ENCODE results near the gene PPL.

PPL gene

GRCh38 chr16:4918781-4919251 lies 18.1 kb downstream of the PPL start:
- H3K27me3 Mint-ChIP-seq: peaks cover 13 to 51% of the 10 kb centered on the region in 2 donors
- no peaks in the 10 kb centered on the region for H3K36me3 Mint-ChIP-seq (ENCODE audit: insufficient read depth)
- no peak overlapping the region for H3K27ac Mint-ChIP-seq
- ATAC-seq (replicated peaks): no peak
- no peaks in the 10 kb centered on the region for H3K9me3 Mint-ChIP-seq
- H3K4me3 Mint-ChIP-seq: no peak overlapping the region
- DNase-seq: no peak
- no peaks in the 10 kb centered on the region for H3K4me1 Mint-ChIP-seq (ENCODE audit: low read depth in 2 of 2)

GRCh38 chr16:4917117-4917516 lies 19.8 kb downstream of the PPL start:
- Mint-ChIP-seq H3K4me3 (no peak overlapping the region), H3K27ac (no peak overlapping the region), H3K4me1 (ENCODE audit: low read depth in 2 of 2) (no peaks in the 10 kb centered on the region), H3K36me3 (ENCODE audit: insufficient read depth) (no peaks in the 10 kb centered on the region), H3K27me3 (peaks cover 0 to 38% of the 10 kb centered on the region in 2 donors), H3K9me3 (no peaks in the 10 kb centered on the region)
- ATAC-seq (replicated peaks) (no peak), DNase-seq (no peak)

GRCh38 chr16:4915226-4915761 lies 21.7 kb downstream of the PPL start:
- Mint-ChIP-seq H3K4me3 (no peak overlapping the region), H3K27me3 (peaks cover 0 to 47% of the 10 kb centered on the region in 2 donors), H3K9me3 (no peaks in the 10 kb centered on the region), H3K27ac (no peak overlapping the region), H3K4me1 (ENCODE audit: low read depth in 2 of 2) (no peaks in the 10 kb centered on the region), H3K36me3 (ENCODE audit: insufficient read depth) (no peaks in the 10 kb centered on the region)
- no peak for DNase-seq
- ATAC-seq (replicated peaks): no peak

DNA sequence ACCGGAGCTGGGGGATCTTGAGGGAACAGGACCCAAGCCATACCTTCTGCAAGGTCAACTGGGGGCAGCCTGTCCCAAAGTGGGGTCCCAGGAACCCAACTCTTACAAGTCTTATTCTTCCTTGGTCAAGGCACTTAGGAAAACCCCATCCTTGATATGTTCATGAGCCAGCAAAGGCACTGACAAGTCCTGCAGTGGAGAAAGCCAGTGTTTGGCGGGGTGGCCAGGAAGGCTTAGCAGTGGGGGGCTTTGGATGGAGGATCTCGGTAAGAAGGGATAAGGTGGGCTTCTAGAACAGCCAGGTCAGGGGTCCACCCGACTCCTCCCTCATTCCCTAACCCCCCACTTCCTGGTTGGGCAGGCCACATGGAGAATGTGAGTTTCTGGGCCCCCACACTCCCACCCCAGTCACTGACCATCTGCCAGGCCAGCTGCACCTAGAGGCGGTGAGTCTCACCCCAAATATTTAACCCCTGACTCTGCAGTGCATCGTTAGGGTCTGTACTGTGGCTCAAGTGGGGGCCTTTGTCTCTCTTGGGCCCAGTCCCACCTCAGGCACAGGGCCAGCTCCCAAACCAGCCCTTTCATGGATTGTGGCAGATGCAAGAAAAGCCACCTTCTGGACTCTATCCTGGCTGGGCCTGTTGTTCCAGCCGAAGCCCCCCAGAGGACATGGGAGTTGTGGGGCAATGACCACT lies 22.3 kb downstream of the PPL start:
- Mint-ChIP-seq H3K36me3 (ENCODE audit: insufficient read depth) (no peaks in the 10 kb centered on the region), H3K27ac (no peak overlapping the region), H3K9me3 (no peaks in the 10 kb centered on the region), H3K27me3 (peaks cover 0 to 50% of the 10 kb centered on the region in 2 donors), H3K4me1 (ENCODE audit: low read depth in 2 of 2) (no peaks in the 10 kb centered on the region), H3K4me3 (no peak overlapping the region)
- ATAC-seq (replicated peaks): no peak
- DNase-seq: no peak

DNA sequence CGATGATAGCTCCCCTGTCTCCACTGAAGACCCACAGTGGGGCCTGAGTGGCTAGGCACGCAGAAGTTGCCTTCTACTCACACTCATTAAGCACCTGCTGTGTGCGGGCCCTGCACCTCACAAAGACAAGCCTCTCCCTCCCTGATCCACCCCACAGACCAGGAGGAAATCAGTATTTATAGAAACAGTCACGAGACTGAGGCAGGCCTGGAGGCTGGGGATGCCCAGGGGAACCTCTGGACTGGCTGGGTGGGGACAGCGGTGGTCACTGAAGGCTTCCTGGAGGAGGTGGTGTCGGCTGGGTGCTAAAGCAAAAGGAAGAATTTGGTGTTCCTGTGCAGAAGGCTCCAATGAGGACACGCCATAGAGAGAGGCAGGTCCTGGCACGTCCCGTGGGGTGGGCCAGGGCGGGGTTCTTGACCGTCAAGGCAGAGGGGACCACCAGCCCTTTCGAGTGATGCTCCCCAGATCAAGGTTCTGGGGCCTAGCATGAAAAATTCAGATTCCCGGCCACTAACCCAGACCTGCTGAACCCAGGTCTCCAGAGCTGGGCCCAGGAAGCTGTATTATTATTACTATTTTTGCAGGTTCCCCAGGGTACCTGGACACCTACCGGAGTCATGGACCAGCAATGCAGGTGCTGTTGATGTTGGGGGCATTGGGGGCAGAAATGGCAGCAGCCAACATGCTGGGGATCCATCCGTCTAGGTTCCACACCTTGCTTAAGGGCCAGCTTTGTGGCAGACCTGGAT lies 23.0 kb downstream of the PPL start:
- no peak overlapping the region for H3K27ac Mint-ChIP-seq
- no peaks in the 10 kb centered on the region for H3K9me3 Mint-ChIP-seq
- ATAC-seq (replicated peaks) (no peak), DNase-seq (no peak)
- H3K27me3 Mint-ChIP-seq: peaks cover 0 to 43% of the 10 kb centered on the region in 2 donors
- no peaks in the 10 kb centered on the region for H3K36me3 Mint-ChIP-seq (ENCODE audit: insufficient read depth)
- H3K4me3 Mint-ChIP-seq: no peak overlapping the region
- no peaks in the 10 kb centered on the region for H3K4me1 Mint-ChIP-seq (ENCODE audit: low read depth in 2 of 2)

- Mint-ChIP-seq H3K27me3 (peaks cover 0 to 36% of the 10 kb centered on the region in 2 donors), H3K36me3 (ENCODE audit: insufficient read depth) (no peaks in the 10 kb centered on the region), H3K4me1 (ENCODE audit: low read depth in 2 of 2) (no peaks in the 10 kb centered on the region), H3K9me3 (no peaks in the 10 kb centered on the region), H3K4me3 (no peak overlapping the region), H3K27ac (no peak overlapping the region)
- ATAC-seq (replicated peaks) (no peak), DNase-seq (no peak)
These were observed 23.7 kb downstream of the PPL start for GRCh38 chr16:4913130-4913773.

DNA sequence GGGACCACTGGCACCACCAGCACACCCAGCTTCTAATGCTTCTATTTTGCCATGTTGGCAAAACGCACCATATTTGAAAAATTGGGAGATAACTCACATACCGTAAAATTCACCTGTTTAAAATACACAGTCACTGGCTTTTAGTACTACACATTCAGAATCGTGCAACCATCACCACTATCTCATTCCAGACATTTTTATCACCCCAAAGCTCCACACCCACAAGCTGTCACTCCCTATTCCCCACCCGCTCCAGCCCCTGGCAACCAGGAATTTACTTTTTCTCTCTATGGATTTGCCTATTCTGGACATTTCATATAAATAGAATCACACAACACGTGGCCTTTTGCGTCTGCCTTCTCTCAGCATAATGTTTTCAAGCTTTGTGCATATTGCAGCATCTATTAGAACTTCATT lies 25.0 kb downstream of the PPL start:
- DNase-seq (no peak), ATAC-seq (replicated peaks) (no peak)
- H3K9me3 Mint-ChIP-seq: no peaks in the 10 kb centered on the region
- no peaks in the 10 kb centered on the region for H3K4me1 Mint-ChIP-seq (ENCODE audit: low read depth in 2 of 2)
- H3K27me3 Mint-ChIP-seq: peaks cover 0 to 23% of the 10 kb centered on the region in 2 donors
- H3K36me3 Mint-ChIP-seq (ENCODE audit: insufficient read depth): no peaks in the 10 kb centered on the region
- no peak overlapping the region for H3K4me3 Mint-ChIP-seq
- H3K27ac Mint-ChIP-seq: no peak overlapping the region

DNA sequence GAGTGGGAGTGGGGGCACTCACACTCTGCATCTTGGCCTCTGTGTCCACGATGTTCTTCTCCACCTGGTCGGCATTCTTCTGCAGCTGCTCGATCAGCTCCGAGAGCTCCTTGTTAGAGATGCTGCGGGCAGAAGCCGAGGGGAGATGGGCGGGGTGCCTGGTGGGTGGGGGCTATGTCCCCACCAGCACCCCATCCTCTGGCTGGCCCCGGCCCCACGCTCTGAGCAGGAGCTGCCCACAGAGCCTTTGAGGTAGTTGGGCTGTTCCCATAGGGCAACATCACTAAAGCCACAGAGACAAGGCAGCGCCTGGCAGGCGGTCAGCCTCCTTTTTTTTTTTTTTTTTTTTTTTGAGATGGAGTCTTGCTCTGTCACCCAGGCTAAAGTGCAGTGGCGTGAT lies 26.1 kb downstream of the PPL start:
- Mint-ChIP-seq H3K9me3 (no peaks in the 10 kb centered on the region), H3K27ac (no peak overlapping the region), H3K4me3 (no peak overlapping the region), H3K36me3 (ENCODE audit: insufficient read depth) (no peaks in the 10 kb centered on the region), H3K27me3 (peaks cover 0 to 22% of the 10 kb centered on the region in 2 donors), H3K4me1 (ENCODE audit: low read depth in 2 of 2) (no peaks in the 10 kb centered on the region)
- DNase-seq: no peak
- no peak for ATAC-seq (replicated peaks)

GRCh38 chr16:4909825-4910224 lies 27.1 kb downstream of the PPL start:
- Mint-ChIP-seq H3K9me3 (no peaks in the 10 kb centered on the region), H3K27ac (no peak overlapping the region), H3K4me1 (ENCODE audit: low read depth in 2 of 2) (no peaks in the 10 kb centered on the region), H3K27me3 (peaks cover 9 to 31% of the 10 kb centered on the region in 2 donors), H3K36me3 (ENCODE audit: insufficient read depth) (no peaks in the 10 kb centered on the region), H3K4me3 (no peak overlapping the region)
- DNase-seq: no peak
- ATAC-seq (replicated peaks): no peak

- H3K27me3 Mint-ChIP-seq: peaks cover 18 to 40% of the 10 kb centered on the region in 2 donors
- H3K36me3 Mint-ChIP-seq (ENCODE audit: insufficient read depth): no peaks in the 10 kb centered on the region
- H3K4me3 Mint-ChIP-seq: no peak overlapping the region
- ATAC-seq (replicated peaks) (no peak), DNase-seq (no peak)
- no peaks in the 10 kb centered on the region for H3K9me3 Mint-ChIP-seq
- H3K27ac Mint-ChIP-seq: no peak overlapping the region
- no peaks in the 10 kb centered on the region for H3K4me1 Mint-ChIP-seq (ENCODE audit: low read depth in 2 of 2)
These were observed 28.0 kb downstream of the PPL start for GRCh38 chr16:4908854-4909401.

GRCh38 chr16:4904942-4905615 lies 31.9 kb downstream of the PPL start:
- H3K27me3 Mint-ChIP-seq: peaks cover 33 to 52% of the 10 kb centered on the region in 2 donors
- ATAC-seq (replicated peaks) (no peak), DNase-seq (no peak)
- no peak overlapping the region for H3K4me3 Mint-ChIP-seq
- no peak overlapping the region for H3K27ac Mint-ChIP-seq
- no peaks in the 10 kb centered on the region for H3K36me3 Mint-ChIP-seq (ENCODE audit: insufficient read depth)
- H3K4me1 Mint-ChIP-seq (ENCODE audit: low read depth in 2 of 2): no peaks in the 10 kb centered on the region
- H3K9me3 Mint-ChIP-seq: no peaks in the 10 kb centered on the region

DNA sequence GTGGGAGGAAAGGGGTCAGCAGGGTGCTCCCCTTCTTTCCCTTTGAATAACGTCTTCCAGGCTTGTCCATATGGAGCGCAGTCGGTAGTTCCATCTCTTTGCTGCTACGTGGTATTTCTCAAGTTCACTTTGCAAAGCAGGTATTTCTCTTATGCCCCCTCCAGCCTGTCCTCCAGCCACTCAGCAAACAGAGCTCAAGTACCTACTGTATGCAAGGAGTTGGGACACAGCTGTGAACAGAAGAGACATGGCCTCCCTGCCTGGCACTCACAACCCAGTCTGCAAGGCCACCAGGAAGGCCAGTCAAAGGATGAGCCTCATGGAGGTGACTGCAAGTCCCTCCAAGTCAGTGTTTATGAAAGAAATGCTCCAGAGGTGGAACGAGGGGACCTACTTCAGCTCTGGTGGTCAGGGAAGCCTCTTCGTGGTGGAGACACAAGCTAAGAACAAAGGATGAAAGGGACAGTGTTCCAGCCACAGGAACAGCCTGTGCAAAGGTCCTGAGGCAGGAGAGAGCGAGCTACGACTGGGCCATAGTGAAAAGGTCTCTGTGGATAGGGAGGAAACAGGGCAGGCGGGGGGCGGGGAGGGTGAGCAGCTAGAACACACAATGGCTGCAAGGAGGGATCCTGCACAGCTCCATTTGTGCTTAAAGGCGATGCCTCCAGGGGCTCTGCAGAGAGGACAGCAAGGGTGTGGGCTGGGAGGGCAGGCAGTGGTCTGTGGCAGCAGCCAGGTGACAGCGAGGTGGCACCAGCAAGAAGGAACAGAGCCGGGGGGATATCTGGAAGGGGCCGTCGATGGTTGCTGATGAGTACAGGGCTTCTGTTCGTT lies 32.6 kb downstream of the PPL start:
- Mint-ChIP-seq H3K9me3 (no peaks in the 10 kb centered on the region), H3K36me3 (ENCODE audit: insufficient read depth) (no peaks in the 10 kb centered on the region), H3K27me3 (peaks cover 33 to 57% of the 10 kb centered on the region in 2 donors), H3K4me1 (ENCODE audit: low read depth in 2 of 2) (no peaks in the 10 kb centered on the region), H3K4me3 (no peak overlapping the region), H3K27ac (no peak overlapping the region)
- ATAC-seq (replicated peaks) (no peak), DNase-seq (no peak)
